Large intestine (tissue), 3 donors: ENCODE measurements around the gene MIDN. TPM values are rescaled to one million over a fixed set of nuclear protein-coding genes. Genes with fewer than 3 reads are reported as not detected.

Experiments
- DNase-seq, 2 donors: peaks; one replicate each; pipeline versions ENCODE4 v3.0.0 to v3.0.0-alpha.2; 2013
- H3K27ac ChIP-seq: one replicate; pipeline ENCODE4 v1.5.1; 2013; ENCODE audit warnings: low read length
- H3K27me3 ChIP-seq: 2 replicates; pipeline ENCODE4 v1.6.1; 2013; ENCODE audit warnings: low read length; ENCODE audit not compliant: control insufficient read depth, insufficient read depth
- H3K36me3 ChIP-seq: 2 replicates; pipeline ENCODE4 v1.6.1; 2013; ENCODE audit warnings: low read length; ENCODE audit not compliant: control insufficient read depth, insufficient read depth
- H3K4me1 ChIP-seq: one replicate; pipeline ENCODE4 v1.6.1; 2013; ENCODE audit warnings: low read length; ENCODE audit not compliant: control insufficient read depth, insufficient read depth
- H3K4me3 ChIP-seq: one replicate; pipeline ENCODE4 v1.5.1; 2013; ENCODE audit warnings: low read length
- H3K9me3 ChIP-seq: one replicate; pipeline ENCODE4 v1.6.1; 2013; ENCODE audit warnings: mild to moderate bottlenecking, low read depth, low read length, moderate library complexity; ENCODE audit not compliant: control insufficient read depth
- WGBS: methylation state at CpG from one replicate; pipeline ENCODE4 v1.1.5; 2013; ENCODE audit warnings: low lambda C conversion rate; ENCODE audit not compliant: insufficient coverage; 5-methylcytosine and 5-hydroxymethylcytosine counted together
- polyA plus RNA-seq: library from polyadenylated mRNA; unstranded; fragments of 120-200 nt; gene quantifications from one replicate; pipeline ENCODE4 v1.2.1, GENCODE V29; 2013

Gene MIDN
- polyA plus RNA-seq, 1 donor, result 110 TPM

GRCh38 chr19:1273263-1274041, 25.1 kb downstream of the MIDN start:
- WGBS, result 93% methylated on average over 3 of the region's 25 CpGs
- Histone ChIP-seq H3K36me3 (peaks cover 51% of the 10 kb centered on the region), H3K4me3 (no peak overlapping the region), H3K27me3 (no peaks in the 10 kb centered on the region), H3K9me3 (peaks cover 21% of the 10 kb centered on the region), H3K27ac (peak overlapping the region; percentile 5), H3K4me1 (peaks cover 61% of the 10 kb centered on the region)
- DNase-seq, result no peak

GRCh38 chr19:1274081-1274851, 25.9 kb downstream of the MIDN start:
- WGBS, result no CpG with 5 or more reads among the region's 46 CpGs
- Histone ChIP-seq H3K27me3 (no peaks in the 10 kb centered on the region), H3K4me3 (peak overlapping the region; percentile 44), H3K9me3 (peaks cover 21% of the 10 kb centered on the region), H3K27ac (peak overlapping the region; percentile 80), H3K4me1 (peaks cover 57% of the 10 kb centered on the region), H3K36me3 (peaks cover 58% of the 10 kb centered on the region)
- no peak for DNase-seq

GRCh38 chr19:1274852-1275259, 26.5 kb downstream of the MIDN start:
- H3K9me3 ChIP-seq, result peaks cover 21% of the 10 kb centered on the region
- no peak for DNase-seq
- no peaks in the 10 kb centered on the region for H3K27me3 ChIP-seq
- H3K36me3 ChIP-seq, result peaks cover 64% of the 10 kb centered on the region
- H3K4me1 ChIP-seq, result peaks cover 57% of the 10 kb centered on the region
- no CpG with 5 or more reads among the region's 44 CpGs for WGBS
- peak overlapping the region; percentile 80 for H3K27ac ChIP-seq
- H3K4me3 ChIP-seq, result peak overlapping the region; percentile 44

- peaks cover 21% of the 10 kb centered on the region for H3K9me3 ChIP-seq
- peak within 1 kb of the TSS; percentile 80 for H3K4me3 ChIP-seq
- peak; percentile 97 for DNase-seq
- peaks cover 67% of the 10 kb centered on the region for H3K36me3 ChIP-seq
- no peaks in the 10 kb centered on the region for H3K27me3 ChIP-seq
- no CpG with 5 or more reads among the region's 98 CpGs for WGBS
- peaks cover 57% of the 10 kb centered on the region for H3K4me1 ChIP-seq
- peak within 1 kb of the TSS; percentile 98 for H3K27ac ChIP-seq
Measured at GRCh38 chr19:1275260-1275975, 27.0 kb downstream of the MIDN start, which contains the start of gene FAM174C. Gene FAM174C (plus strand): TSS chr19:1275530. CDS start chr19:1275550, 20 bp downstream.

DNA sequence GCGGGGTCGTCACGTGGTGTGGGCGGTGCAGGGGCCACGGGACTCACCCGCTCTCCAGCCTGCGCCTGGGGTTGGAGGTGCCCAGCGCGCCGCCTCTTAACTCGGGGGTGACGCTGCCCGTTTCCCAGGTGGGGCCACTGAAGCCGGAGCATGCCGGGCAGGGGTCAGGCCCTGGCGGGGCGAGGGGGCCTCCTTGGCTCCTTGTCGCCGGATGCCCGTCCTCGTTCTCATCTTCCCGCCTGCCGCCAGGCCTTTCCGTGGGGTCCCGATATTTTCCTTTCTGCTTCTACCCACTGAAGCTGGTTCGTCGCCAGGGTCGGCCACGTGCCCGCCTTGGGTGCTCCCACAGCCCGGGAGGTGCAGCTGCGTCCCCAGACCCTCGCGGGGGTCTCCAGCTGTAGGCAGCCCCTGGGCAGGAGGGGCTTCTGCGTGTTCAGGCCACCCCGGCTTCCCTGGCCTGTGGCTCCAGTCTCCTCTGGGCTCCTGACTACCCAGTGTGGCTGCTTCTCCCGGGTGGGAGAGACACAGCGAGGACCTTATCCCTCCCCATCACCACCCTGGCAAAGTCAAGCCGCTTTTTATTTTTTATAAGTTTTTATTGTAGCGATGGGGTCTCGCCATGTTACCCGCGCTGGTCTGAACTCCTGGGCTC, 27.7 kb downstream of the MIDN start:
- WGBS, result no CpG with 5 or more reads among the region's 43 CpGs
- peaks cover 50% of the 10 kb centered on the region for H3K4me1 ChIP-seq
- peaks cover 21% of the 10 kb centered on the region for H3K9me3 ChIP-seq
- peak overlapping the region; percentile 80 for H3K4me3 ChIP-seq
- H3K27me3 ChIP-seq, result no peaks in the 10 kb centered on the region
- peak overlapping the region; percentile 98 for H3K27ac ChIP-seq
- no peak for DNase-seq
- H3K36me3 ChIP-seq, result peaks cover 60% of the 10 kb centered on the region

DNA sequence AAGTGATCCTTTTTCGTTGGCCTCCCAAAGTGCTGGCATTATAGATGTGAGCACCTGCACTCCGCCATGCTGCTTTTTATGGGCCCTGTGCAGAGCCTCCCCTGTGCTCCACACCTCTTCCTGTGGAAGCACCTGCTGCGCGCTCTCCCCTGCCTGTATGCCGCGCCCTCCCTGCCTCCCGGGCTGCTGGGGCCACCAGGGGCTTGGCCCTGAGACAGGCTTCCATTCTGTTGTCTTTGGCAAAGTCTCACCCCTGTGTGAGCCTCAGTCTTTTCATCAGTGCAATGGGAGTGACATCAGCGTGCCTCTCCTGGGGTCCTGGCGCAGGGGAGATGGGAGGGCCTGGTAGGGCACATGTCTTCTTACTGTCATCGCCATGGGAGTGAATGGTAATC, 28.2 kb downstream of the MIDN start:
- peaks cover 55% of the 10 kb centered on the region for H3K36me3 ChIP-seq
- WGBS, result no CpG with 5 or more reads among the region's 10 CpGs

DNA sequence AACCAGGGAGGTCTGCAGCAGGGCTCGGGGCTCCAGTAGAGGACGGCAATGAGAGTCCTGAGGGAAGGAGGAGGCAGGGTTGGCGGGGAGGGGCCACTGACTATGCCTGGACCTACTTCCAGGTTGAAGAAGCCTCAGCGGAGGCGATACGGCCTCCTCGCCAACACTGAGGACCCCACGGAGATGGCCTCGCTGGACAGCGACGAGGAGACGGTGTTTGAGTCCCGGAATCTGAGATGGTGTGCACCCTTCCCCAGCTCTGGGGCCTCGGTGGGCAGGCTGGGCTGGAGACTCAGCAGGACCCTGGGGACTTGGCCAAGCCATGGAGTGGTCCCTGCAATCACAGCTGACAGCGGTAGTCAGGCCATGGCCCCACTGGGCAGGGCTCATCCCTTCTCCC, 28.7 kb downstream of the MIDN start:
- H3K27ac ChIP-seq, result no peak overlapping the region
- H3K4me3 ChIP-seq, result no peak overlapping the region
- peaks cover 51% of the 10 kb centered on the region for H3K36me3 ChIP-seq
- H3K9me3 ChIP-seq, result peaks cover 20% of the 10 kb centered on the region
- DNase-seq, result no peak
- H3K4me1 ChIP-seq, result peaks cover 42% of the 10 kb centered on the region
- no peaks in the 10 kb centered on the region for H3K27me3 ChIP-seq
- WGBS, result no CpG with 5 or more reads among the region's 15 CpGs

More for the DNA sequence above, 28.2 kb downstream of the MIDN start:
- Histone ChIP-seq H3K27me3 (no peaks in the 10 kb centered on the region), H3K27ac (peak overlapping the region; percentile 98), H3K4me3 (peak overlapping the region; percentile 80), H3K9me3 (peaks cover 21% of the 10 kb centered on the region), H3K4me1 (peaks cover 45% of the 10 kb centered on the region)
- peak in 1 of 2 donors; percentile 66 for DNase-seq

- no CpG with 5 or more reads among the region's 12 CpGs for WGBS
- peaks cover 41% of the 10 kb centered on the region for H3K36me3 ChIP-seq
Measured at GRCh38 chr19:1278074-1278473, 29.7 kb downstream of the MIDN start.

DNA sequence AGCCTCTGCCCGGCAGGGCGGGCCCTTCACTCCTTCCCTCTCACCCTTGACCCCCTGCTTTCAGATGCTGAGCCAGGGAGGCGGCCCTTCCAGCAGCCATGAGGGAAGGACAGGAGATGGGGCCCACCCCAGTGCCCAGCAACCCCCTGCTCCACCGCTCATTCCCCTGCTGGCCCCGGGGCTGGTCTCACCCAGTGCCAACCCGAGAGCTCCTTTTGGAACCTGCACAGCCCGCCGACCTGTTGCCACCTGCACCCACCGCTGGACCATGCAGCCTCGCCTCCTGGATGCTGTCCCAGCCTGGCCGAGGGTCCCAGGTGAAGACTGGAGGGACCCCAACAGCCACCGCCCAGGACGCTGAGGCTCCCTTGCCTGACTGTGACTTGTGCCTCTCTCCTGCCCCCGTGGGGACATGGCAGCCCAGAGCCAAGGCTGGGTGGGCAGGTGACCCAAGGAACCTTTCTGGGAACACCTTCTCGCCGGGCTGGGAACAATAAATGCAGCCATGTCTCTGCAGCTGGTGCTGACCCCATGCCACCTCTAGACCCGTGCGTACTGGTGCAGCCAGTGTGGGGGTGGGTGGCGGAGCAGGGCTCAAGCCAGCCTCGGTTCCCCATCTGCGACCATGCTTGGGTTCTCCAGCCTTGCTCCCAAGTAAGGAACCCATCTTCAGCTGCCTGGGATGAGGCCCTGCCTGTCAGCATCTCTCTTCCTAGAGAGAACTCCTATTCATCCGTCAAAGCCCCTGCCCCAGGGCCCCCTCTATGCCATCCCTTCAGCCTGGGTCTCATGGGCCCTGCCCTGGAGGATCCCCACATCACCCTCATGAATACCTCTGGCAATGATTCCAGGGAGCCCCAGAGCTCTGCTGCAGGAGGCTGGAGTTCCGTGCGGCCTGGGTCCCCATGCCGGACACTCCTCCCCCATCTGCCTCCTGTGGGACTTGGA, 30.6 kb downstream of the MIDN start:
- H3K4me1 ChIP-seq, result peaks cover 35% of the 10 kb centered on the region
- no CpG with 5 or more reads among the region's 25 CpGs for WGBS
- peaks cover 32% of the 10 kb centered on the region for H3K36me3 ChIP-seq
- H3K9me3 ChIP-seq, result peaks cover 22% of the 10 kb centered on the region
- no peak overlapping the region for H3K4me3 ChIP-seq
- H3K27ac ChIP-seq, result no peak overlapping the region
- DNase-seq, result no peak
- no peaks in the 10 kb centered on the region for H3K27me3 ChIP-seq

More at GRCh38 chr19:1278074-1278473, 29.7 kb downstream of the MIDN start:
- H3K4me1 ChIP-seq, result peaks cover 35% of the 10 kb centered on the region
- H3K27me3 ChIP-seq, result no peaks in the 10 kb centered on the region
- H3K27ac ChIP-seq, result no peak overlapping the region
- H3K4me3 ChIP-seq, result no peak overlapping the region
- no peak for DNase-seq
- peaks cover 18% of the 10 kb centered on the region for H3K9me3 ChIP-seq
